GM12865 (cell line): ENCODE measurements around the gene TCHH.

Experiments used
- DNase-seq: peaks from one replicate; pipeline ENCODE4 v3.0.0; 2010; ENCODE audit warnings: low read depth
- H3K4me3 ChIP-seq: 2 replicates; pipeline ENCODE4 v1.5.1; 2011; ENCODE audit warnings: mild to moderate bottlenecking, low read depth, low read length, control low read depth
- CTCF ChIP-seq: IDR thresholded peaks from 2 replicates; pipeline ENCODE4 v1.5.1; 2011; ENCODE audit warnings: low read length, control low read depth, low read depth, inconsistent platforms; ENCODE audit not compliant: insufficient read depth; ENCODE audit errors: missing control alignments

TCHH gene

GRCh38 chr1:152112101-152112884, 3.0 kb downstream of the TCHH start:
- DNase-seq = peak; percentile 18
- TF ChIP-seq CTCF = no peak
- H3K4me3 ChIP-seq = peak overlapping the region; percentile 46

- DNase-seq = peak; percentile 67
- H3K4me3 ChIP-seq = peak overlapping the region; percentile 50
- TF ChIP-seq CTCF = no peak
Measured at GRCh38 chr1:152111515-152111968, 3.7 kb downstream of the TCHH start.

- peak overlapping the region; percentile 50 for H3K4me3 ChIP-seq
- peak; percentile 55 for DNase-seq
- TF ChIP-seq CTCF = no peak
Measured at GRCh38 chr1:152110860-152111514, 4.3 kb downstream of the TCHH start.

GRCh38 chr1:152110365-152110859, 4.8 kb downstream of the TCHH start:
- TF ChIP-seq CTCF = no peak
- peak overlapping the region; percentile 50 for H3K4me3 ChIP-seq
- DNase-seq = peak; percentile 50

- no peak for DNase-seq
- no peak for TF ChIP-seq CTCF
Measured at GRCh38 chr1:152109998-152110294, 5.3 kb downstream of the TCHH start.

GRCh38 chr1:152109231-152109997, 5.8 kb downstream of the TCHH start:
- no peak for DNase-seq
- H3K4me3 ChIP-seq = no peak overlapping the region
- TF ChIP-seq CTCF = no peak

More at GRCh38 chr1:152109998-152110294, 5.3 kb downstream of the TCHH start:
- peak overlapping the region; percentile 50; the same call in 1 of the 2 replicates for H3K4me3 ChIP-seq
